ENCODE measurements around the gene CNIH4.
"Not testable (repeated sequence)": the region's sequence is repeated elsewhere in the genome, so short reads cannot be mapped to it uniquely, and the experiment has no call there.

CNIH4 gene

DNA sequence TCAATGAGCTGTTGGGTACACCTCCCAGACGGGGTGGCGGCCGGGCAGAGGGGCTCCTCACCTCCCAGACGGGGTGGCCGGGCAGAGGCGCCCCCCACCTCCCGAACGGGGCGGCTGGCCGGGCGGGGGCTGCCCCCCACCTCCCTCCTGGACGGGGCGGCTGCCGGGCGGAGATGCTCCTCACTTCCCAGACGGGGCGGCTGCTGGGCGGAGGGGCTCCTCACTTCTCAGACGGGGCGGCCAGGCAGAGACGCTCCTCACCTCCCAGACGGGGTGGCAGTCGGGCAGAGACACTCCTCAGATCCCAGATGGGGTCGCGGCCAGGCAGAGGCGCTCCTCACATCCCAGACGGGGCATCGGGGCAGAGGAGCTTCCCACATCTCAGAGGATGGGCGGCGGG, 7.0 kb upstream of the CNIH4 start:
- not testable (repeated sequence) for DNase-seq (ENCODE audit: low read depth)

DNA sequence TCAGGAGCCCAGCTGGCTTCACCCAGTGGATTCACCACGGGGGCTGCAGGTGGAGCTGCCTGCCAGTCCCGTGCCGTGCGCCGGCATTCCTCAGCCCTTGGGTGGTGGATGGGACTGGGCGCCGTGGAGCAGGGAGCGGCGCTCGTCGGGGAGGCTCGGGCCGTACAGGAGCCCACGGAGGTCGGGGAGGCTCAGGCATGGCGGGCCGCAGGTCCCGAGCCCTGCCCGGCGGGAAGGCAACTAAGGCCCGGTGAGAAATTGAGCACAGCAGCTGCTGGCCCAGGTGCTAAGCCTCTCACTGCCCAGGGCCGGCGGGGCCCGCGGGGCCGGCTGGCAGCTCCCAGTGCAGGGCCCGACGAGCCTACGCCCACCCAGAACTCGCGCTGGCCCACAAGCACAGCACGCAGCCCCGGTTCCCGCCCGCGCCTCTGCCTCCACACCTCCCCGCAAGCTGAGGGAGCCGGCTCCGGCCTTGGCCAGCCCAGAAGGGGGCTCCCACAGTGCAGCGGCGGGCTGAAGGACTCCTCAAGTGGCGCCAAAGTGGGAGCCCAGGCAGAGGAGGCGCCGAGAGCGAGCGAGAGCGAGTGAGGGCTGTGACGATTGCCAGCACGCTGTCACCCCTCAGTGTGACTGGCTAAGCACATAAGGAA, 4.1 kb upstream of the CNIH4 start:
- not testable (repeated sequence) for DNase-seq (ENCODE audit: low read depth)

DNA sequence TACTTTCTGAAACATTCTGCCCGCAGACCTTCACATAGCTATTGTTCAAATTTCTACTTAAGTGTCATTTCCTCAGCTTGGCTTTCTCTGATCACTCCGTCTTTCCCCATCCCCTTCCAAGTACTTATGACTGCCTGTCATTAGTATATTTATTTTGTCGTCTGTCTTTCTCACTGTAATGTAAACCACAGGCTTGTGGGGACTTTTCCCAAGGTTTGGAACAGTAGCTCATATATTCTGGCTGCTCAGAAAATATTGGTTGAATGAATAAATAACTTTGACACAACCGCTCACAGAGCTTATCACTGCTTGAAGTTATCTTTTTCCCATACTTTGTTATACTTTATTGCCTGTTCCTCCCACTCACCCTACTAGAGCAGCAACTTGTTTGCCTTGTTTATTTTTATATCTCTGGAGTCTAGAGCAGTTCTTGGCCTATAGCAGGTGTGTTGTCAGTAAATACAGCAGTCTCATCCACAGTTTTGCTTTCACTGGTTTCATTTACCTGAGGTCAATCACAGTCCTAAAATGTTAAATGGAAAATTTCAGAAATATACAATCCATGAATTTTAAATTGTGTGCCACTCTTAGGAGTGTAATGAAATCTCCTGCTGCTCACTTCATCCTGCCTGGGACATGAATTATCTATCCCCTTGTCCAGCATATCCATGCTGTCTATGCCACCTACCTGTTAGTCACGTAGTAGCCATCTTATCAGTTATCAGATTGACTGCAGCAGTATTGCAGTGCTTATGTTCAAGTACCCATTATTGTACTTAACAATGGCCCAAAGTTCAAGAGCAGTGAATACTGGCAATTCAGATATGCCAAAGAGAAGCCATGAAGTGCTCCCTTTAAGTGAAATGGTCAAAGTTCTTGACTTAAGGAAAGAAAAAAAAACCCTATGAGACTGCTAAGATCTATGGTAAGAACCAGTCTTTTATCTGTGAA, 2.4 kb upstream of the CNIH4 start:
- DNase-seq (ENCODE audit: low read depth), result no peak

DNA sequence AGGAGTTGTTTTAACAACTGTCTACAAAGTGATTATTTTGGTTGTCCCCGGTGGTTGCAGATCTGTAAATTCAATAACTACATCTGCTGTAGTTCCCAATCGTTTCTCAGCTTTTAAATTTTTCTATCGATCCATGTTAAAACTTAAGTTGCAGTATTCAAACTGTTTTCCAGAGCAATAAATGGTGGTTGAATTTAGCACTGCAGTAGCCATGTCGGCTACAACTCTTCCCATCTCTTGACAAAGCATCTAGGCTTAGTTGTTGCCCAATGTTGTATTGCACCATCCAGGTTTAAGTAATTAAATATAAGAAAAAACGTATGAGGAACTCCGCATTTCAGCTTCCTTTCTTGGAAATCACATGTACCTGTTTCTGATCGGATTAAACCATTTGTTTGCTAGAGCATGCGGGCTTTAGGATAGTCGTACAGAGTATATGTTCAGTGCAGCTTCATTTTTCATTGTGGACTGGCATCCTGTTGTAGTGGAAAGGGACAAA, 996 bp downstream of the CNIH4 start:
- DNase-seq (ENCODE audit: low read depth), result peak; percentile 83

DNA sequence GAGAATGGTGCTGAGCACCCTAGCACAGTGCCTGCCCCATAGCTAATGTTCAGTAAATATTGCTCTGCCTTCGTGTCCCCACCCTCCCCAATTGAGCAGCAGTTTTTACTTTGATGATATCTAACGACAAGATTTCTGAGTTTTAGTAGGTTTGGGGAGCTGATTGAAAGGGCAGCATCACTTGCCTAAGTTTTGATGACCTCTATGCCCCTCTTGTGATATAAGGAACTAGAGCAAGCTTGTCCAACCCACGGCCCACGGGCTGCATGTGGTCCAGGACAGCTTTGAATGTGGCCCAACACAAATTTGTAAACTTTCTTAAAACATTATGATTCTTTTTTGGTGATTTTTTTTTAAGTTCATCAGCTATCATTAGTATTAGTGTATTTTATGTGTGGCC, 1.6 kb downstream of the CNIH4 start:
- DNase-seq (ENCODE audit: low read depth), result no peak

DNA sequence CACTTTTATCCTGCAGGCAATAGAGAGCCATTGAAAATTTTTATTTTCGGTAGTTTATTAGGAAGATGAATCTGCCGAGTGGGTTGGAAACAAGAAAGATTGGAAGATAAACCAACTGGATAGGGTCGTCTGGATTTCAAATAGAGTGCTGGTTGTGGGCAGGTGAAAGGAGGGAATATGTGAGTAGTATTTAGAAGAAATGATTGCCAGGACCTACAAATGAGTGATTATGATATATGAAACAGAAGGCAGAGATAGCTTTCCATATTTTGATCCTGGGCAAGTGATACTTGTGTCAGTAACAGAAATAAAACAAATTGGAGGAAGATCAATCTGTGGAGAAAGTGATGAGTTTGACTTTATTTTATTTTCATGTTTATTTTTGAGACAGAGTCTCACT, 2.5 kb downstream of the CNIH4 start:
- no peak for DNase-seq (ENCODE audit: low read depth)

DNA sequence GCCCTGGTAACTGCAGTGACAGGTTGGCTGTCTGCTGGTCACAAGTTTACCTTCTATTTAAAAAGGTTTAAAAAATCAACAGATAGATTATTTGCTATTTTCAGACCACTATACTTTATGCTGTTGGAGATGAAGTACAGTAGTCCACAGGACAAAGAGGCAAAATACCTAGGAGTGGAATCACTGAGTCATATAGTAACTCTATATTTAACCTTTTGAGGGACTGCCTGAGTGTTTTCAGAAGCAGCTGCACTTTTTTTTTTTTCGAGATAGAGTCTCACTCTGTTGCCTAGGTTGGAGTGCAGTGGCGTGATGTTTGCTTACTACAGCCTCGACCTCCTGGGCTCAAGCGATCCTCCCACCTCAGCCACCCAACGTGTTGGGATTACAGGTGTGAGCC, 11.7 kb downstream of the CNIH4 start:
- peak; percentile 51 for DNase-seq (ENCODE audit: low read depth)

DNA sequence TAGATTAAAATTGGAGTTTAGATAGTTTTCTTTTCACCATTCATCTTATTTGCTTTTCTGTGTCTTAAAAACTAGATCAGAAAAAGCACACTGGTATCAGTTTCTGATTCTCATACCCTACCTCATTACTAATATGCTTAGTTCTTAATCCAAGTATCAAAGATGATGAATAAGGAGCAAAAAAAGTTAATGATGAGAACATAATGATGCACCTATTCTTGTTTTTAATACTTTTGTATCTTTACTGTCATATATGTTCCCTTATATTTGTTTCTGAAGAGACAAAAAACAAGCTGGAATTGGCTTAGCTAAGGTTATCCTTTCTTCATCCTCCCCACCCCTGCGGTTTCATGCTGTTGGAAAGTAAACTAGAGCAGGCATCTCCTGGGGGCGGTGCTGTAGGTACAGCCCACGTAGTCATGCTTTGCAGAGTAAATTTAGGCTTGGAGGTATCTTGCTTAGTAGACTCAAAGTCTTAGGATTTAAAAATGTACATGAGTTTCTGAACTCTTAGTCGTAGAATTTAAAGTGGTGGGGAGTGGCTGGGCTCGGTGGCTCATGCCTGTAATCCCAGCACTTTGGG, 16.4 kb downstream of the CNIH4 start:
- DNase-seq (ENCODE audit: low read depth), result no peak

DNA sequence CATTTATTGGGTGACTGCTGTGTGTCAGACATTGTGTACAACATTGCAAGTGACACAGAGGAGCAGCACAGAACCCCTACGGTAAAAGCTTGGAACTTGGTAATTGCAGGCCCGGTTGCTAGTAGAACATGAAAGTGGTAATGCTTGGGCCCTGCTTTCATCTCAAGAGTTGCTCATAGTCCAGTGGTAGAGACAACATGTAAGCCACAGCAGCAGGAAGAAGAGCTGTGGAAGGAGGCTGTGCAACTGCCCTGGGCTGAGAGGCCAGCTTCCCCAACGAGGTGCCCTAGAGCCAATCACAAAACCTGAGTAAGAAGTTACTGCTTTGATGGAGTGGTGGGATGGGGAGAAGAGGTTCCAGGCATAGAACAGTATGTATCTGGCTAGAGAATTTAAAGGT, 18.4 kb downstream of the CNIH4 start:
- no peak for DNase-seq (ENCODE audit: low read depth)

DNA sequence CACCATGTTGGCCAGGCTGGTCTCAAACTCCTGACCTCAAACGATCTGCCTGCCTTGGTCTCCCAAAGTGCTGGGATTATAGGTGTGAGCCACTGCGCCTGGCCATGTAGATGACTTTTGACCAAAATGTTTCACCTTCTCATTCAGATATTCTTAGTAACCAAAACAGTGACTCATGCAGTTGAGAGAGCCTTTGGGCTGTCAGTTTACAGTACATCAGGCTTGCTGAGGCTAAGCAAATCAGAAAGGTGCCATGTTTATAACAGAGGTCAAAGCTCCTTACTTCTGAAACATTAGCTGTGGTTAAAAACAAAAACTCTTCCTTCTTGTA, 21.0 kb downstream of the CNIH4 start:
- DNase-seq (ENCODE audit: low read depth), result peak; percentile 90

DNA sequence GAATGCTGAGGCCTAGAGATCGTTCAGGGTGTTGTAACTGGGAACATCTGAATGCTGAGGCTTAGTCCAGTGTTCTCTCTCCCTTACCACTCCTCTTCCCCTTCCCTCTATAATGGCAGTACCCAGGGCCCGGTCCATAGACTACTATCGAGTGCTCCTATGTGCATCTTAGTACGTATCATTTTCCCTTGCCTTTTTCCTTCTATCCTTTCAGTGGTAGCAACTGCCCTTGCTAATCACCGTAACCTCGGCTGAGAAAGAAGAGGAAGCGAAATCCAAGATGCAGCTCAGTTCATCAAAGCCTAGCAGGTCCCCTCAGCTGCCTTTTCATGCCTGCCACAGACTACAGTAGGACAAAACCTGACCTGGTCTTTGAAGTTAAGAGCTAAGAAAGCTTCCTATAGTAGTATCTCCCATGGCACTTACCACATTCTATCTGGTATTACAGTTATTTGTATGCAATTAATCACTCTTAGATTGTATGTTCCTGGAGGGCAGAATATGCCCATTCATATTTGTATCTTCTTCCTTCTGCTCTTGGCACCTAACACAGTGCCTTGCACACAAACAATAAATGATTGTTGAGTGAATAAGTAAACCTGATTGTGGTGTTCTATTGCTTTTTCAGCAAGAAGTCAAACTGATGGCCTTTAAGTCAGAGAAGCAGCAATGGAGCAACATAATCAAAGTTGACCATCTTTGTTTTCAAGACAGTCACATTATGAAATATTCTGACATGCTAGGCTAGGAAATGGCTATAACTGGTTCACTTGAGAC, 22.4 kb downstream of the CNIH4 start:
- DNase-seq (ENCODE audit: low read depth), result no peak

DNA sequence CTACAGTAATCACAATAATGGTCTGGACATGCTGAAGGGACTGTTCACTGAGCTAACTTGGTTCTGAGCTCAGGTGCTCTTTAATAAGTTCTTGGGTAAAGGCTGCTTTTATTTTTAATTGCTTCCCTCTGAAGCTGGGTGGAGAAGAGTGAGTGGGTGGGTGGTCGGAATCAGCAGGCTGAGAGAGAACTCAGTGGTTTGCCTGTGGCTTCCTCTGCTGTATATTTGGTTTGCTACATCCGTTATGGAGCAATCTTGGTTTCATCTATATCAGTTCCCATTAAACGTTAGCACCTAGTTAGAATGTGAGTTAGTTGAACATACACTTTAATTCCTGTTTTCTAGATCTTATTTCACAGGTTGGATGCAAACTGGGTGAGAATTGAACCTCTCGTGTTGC, 23.3 kb downstream of the CNIH4 start:
- DNase-seq (ENCODE audit: low read depth), result peak; percentile 29

DNA sequence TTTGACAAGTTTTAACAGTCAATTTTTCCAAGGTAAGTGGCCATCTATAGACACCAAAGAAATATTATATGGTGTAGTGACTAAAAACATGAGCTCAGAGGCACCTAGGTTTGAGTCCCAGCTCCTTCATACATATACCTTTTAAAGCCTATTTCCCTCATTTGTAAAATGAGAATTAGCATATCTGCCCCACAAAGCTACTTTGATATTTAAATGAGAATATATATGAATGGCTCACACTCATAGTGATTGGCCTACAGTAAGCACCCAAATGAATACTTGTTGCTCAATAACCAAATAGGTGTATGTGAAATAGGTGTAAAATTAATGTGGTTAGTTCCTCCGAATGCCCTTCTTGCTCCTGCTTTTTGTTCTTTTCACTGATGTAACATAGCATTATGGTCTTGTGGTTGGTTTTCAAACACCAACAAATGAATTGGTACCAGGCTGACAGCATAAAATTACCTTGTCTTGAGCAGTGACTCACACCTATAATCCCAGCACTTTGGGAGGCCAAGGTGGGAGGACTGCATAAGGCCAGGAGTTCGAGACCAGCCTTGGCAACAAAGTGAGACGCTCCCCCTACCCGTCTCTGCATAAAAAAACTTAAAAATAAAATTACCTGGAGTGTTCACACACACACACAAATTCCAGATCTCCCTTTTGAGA, 25.3 kb downstream of the CNIH4 start:
- DNase-seq (ENCODE audit: low read depth), result no peak

DNA sequence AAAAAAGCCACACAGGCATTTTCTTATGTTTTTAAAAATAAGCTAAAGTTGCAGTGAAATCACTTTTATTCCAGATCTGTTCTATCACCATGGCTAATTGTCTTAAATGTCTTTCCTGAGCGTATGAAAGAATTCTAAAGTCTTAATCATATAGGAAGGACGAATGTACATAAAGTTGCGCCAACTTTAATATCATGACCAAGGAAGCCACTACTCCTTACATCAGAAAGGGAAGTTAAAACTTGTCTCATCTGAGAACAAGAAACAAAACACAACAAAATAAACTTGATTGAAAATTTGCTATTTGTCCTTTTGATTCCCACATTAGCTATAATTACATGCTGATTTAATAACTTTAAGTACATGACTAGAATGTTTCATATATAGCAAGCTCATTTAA, 26.5 kb downstream of the CNIH4 start:
- no peak for DNase-seq (ENCODE audit: low read depth)

DNA sequence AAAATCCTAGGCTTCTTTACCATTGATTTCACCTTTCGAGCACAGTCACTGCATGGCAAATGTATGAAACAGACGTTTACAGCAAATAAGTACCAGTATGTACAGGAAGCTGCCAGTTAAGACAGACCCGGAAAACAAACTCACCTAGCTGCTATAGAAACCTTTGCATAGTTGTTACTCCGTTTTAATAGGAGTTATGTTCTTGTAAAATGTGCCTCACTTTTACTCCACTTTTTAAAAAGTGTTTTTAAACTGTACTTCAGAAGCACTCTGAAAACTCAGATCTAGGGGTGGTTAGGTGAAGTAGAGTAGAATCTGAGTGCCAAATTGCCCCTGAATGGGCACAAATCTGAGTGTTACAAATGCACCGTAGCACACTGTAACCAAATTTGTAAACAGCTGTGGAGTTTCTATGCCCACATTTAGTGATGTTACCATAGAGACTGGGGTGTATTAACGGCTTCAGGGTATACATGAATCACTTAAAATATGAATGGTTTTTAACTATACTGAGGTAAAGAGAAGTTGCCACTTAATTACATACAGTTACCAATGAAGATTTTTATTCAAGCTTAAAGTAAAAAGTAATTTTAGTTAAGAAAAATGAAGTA, 30.7 kb downstream of the CNIH4 start:
- DNase-seq (ENCODE audit: low read depth), result no peak

DNA sequence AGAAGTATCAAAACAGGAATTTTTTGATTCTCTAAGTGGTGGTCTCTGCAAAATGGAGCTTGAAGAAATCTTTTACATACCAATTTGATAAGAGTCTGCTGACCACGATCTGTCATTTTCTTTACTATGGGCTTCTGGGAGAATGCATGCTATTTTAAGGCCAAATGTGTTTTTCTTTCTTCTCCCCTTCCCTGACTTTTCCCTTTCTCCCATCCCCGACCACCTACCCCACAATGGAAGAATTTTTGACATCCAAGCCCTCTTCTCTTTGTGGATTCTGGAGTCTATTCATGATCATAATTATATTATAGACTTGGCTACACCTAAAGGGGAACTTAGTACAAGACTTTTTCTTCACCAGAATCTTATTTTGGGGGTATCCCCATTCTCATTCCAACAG, 31.3 kb downstream of the CNIH4 start:
- no peak for DNase-seq (ENCODE audit: low read depth)

DNA sequence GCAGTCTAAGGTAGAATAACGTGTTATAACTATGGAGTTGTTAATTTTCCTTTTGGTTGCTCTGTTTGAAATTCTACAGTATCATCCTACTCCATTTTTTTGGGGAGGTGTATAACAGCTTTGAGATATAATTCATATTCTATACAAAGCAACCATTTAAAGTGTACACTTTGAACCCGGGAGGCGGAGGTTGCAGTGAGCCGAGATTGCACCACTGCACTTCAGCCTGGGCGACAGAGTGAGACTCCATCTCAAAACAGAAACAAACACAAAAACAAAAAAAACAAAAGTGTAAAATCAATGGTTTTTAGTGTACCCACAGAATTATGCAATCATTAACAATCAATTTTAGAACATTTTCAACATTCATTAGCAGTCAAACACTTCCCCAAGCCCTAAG, 33.8 kb downstream of the CNIH4 start:
- no peak for DNase-seq (ENCODE audit: low read depth)

DNA sequence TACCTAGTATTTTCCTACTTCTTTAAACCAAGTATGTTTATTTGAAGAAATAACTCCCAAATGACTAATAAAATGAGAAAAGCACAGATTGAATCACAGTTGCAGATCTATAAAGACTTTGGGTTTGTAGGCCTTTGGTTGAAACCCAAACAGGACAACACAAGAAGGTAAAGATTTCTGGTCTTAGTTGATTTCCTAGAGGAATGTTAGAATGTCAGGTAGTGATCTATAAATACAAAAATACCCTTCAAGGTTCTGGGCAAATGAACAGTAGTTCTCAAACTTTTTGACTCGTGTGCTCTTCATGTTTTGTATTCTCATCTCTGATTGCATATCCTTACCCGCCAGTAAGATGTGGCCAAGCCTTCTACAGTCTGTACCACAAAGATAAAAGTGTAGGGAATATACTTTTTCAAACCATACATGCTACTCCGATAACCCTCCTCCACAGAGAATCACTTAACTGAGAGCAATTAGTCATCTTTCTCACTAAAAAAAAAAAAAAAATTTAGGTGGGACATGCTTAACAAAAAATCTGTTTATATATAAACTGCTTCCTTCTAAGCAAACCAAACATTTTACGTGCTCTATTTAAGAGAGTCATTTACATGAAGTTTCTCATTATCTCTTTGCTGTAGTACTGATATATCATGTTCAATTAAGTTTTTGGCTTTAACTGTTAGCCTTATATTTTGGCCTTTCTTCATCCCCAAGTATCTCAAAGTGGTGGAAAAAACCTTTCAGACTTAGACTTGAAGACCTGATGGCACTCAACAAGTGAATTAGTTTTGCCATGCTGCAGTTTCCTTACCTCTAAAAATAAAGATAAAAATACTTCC, 36.0 kb downstream of the CNIH4 start:
- peak; percentile 50 for DNase-seq (ENCODE audit: low read depth)

DNA sequence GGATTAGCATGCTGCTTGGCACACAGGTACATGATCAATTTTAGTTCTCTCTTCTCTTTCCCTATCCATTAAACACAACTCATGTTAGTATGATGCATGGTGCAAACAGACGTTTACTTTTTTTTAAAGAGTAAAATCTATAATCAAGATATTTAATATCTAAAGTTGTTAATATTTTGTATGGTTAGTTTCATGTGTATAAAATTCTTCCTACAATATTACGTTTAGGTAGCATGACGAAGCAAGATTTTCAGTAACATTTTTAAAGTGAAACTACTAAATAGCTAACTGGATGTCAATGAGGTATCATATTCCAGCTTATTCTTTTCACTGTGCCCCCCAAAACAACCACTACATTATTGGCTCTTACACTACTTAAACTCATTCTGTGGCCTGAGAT, 36.6 kb downstream of the CNIH4 start:
- DNase-seq (ENCODE audit: low read depth), result no peak

DNA sequence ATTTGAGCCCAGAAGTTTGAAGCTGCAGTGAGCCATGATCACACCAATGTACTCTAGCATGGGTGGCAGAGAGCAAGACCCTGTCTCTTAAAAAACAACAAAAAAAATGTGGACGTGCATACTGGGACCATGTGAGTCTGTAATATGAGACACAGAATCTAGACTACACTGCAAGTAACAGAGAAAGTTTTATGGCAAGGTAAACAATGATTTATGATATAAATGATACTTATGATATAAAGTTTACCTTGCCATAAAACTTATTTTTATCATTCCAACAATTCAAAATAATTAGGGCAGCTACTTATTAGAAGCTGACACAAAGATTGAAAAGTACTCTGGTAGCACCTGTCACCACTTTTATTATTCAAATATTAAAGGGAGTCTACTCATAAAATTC, 43.2 kb downstream of the CNIH4 start:
- no peak for DNase-seq (ENCODE audit: low read depth)
